ENCODE data around the gene NOL3.
"Not testable (repeated sequence)": the region's sequence is repeated elsewhere in the genome, so short reads cannot be mapped to it uniquely, and the experiment has no call there.

NOL3 gene

DNA sequence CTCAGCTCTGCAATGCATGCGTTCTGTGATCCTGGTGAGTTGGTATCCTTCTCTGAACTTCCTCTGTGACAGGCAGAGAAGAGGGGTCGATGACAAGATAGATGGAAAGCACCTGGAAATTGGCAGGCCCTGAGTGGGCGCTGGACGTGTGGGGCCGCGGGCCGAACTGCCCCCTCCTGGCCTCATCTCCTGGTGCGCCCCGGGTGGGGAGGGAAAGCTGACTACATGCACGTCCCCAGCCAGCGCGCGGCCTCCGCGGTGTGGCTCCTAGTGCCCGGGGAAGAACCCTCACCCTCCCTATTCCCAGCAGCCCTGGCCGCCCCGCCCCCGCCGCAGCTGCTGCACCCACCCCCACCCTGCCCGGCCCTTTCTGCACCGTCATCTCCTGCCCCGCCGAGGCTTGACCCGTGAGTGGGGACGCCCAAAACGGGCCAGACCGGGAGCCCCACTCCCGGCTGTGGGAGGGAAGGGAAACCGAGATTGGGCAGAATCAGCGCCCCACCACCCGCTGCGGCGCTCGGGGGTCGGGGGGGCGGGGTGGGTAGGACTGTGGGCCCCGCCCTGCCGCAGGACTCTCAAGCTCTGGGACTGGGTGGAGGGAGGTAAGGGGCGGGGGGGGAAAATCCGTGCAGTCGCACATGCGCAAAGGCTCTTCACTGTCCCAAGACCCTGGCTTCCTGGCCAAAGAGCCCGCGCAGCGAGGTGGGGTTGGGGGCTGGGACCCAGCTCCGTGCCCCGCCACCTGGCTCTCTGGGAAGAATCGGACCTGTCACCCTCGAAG, at the start of gene NOL3:
NOL3 (plus strand) TSS at position 371 of the 781 bp plus-strand sequence.
- DNase-seq = no peak

DNA sequence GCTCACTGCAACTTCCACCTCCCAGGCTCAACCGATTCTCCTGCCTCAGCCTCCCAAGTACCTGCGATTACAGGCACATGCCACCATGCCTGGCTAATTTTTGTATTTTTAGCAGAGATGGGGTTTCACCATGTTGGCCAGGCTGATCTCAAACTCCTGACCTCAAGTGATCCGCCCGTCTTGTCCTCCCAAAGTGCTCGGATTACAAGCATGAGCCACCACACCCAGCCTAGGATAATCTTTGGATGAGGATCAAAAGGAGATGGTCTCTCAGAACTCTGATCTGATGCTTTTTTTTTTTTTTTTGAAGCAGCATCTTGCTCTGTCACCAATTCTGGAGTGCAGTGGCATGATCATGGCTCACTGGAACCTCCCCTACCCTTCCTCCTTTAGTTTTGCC, 47.5 kb upstream of the NOL3 start:
- DNase-seq = not testable (repeated sequence)

DNA sequence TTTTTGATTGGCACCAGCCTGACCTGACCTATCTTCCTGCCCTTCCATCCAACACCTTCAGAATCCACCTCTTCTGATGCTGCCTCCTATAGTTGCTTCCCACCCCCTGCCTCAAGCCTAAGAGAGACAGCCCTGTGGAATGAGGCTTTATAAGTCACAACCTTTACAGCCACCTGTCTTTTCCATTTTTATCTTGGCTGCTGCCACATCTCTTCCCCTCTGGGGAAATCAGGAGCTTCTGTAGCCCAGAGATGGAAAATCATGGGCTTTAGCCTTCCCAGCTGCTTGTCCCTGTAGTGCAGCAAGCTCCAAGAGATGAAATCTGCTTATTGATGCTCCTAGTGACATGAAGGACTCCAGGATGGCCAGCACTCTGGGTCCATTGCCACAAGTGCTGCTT, 41.9 kb upstream of the NOL3 start:
- DNase-seq = no peak

DNA sequence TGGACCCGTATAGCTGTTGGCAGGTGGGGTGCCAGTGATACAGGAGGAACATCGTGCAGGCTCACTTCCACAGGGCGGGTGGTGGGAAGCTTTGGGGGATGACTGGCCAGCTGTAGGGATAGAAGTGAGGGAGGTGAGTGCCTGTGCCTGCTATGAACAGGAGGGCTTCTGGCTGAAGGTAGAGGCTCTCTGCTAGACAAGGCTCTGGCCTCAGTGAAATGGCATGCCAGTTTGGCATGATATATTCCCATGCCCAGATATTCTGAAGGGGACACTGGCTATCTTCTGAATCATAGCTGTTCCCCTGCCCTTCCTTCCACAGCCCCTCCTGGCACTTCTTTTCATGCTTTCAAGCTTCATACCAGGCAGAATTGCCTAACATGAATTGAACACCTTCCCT, 41.5 kb upstream of the NOL3 start:
- no peak for DNase-seq

DNA sequence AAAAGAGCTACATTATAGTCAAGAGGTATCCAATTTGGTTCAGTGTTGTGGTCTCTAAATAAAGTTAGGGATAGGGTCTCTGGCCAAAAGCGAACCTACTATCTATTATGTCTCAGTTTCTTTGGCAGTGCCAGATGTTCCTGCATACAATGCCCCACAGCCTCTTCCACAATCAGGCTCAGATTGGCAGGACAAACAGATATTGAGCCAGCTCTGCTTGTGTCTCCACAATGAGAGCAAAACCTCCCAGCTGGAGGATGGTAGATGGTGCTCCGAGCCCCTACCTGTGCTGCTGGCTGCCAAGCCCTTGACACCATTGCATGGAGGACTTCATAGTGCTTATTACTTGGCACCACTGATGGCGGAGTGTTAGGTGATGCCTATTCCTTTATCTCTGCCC, 40.9 kb upstream of the NOL3 start:
- DNase-seq = no peak

DNA sequence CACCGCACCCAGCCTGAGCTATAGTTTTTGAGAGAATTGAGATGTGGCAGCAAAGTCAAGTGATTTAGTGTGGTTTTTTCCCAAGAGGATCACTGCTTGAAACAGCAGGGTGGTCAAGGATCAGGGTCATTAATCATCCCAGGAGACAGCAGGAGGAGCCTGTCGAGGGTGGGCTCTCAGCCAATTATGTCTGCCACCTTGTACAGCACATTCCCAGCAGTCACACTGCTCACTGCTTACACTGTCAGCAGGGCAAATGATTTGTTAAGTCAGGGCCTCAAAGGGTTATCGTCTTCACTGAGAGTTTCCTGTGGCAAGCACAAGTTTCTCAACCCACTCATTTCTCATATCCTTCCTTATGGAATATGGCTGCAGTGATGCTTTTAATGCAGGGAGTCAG, 32.7 kb upstream of the NOL3 start:
- no peak for DNase-seq

DNA sequence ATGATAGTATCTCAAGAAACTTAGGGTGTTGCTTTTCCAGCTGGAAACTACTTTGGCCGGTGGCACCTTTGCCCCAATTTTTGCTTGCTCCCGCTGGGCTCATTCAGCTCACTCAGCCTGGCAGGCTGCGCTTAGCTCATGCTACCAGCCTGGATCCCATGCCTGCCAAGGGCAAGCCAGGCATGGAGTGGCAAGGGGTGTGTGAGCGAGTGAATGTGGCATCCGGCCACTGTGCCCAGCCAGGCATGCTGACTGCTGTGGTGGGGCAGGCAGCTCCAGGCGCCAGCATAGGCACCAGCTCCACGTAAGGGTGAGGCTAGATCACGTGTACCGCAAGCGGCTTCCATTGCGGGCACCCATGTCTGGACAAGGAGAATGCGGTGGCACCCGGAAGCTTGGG, 28.9 kb upstream of the NOL3 start:
- DNase-seq = no peak

DNA sequence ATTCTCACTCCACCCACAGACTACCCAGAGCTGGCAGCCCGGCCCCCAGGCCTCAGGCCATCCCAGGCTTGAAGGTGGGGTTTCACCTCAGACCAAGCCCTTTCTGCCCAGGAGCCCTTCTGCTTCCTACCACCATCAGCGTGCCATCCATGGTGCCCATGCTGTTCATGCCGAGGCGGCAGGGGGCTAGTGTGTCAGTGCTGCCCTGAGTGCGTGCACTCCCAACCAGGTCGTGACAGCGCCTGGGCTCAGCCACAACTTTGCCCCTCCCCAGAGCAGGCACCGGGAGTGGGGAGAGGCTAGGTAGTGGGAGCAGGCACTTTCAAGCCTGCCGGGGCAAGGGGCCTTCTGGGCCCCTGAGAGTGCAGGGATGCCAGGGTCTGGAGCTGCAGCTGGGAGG, 28.0 kb upstream of the NOL3 start:
- DNase-seq = no peak

DNA sequence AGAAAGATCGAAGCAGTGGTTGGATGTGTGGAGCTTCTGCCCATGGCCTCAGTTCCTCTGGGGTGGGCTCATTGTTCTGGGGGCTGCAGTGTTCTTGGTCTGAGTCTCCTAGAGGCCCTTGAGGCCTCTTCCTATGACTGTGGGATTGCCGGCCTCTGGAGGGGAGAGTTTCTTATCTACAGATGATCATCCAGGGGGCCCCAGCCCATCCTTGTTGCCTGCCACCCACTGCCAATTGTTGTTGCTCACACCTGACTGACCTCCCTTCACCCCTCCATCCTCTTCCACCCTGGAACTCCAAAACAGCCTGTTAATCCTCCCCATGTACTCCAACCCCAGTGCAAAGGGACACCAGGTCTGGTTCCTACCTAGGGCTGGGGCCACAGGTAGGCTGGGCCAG, 25.4 kb upstream of the NOL3 start:
- no peak for DNase-seq

DNA sequence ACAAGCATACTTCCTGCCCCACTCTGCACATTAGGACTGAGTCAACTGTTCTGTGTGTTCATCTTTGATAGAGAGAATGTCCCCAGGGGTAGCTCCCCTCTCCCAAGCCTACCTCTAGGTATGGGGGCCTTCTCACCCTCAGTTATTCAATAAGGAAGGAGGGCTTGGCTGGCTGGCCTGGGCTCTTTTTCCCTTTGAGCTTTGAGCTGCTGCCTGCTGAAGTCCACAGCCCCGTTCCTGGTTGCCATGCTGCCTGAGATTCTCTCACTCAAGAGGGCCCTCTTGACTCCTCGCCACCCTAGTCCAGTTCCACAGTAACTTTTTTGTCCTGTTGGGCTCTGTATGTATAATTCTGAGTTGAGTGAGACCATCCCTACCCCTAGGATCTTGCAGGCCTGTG, 24.6 kb upstream of the NOL3 start:
- no peak for DNase-seq

DNA sequence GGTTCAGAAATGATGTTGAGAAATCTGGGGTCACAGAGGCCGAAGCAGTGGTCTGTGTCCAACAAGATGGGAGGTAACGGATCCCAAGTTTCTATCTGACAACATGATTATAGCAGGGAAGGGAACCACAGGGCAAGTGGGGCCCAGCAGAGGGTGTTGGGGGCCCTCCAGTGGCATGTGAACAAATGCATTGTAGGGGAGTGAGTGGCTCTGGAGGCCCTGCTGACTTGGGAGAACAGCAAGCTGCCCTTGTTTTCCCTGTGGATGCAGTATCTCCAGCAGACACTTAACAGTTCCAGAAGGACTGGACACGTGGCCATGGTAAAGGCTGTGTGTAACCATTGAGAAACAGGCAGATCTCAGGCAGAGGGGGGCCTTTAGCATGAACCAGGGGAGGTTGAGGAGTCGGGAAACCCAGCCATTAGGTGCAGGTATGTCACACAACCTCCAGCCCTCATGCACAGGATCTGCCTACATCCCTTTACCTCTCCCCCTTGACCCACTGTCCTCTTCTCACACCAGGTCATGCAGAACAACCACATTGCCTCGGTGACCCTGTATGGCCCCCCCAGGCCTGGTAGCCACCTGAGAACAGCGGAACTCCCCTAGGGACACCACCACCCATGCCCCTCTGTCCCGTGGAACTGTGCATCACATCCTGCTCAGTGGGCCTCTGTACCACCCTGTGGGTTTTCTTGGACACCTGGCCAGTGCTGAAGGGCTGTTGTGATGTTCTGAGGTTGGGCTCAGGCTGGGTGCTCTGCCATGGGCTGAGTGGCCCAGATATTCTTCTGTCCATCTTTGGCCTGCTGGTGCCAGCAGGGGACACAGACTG, 23.6 kb upstream of the NOL3 start:
- no peak for DNase-seq

DNA sequence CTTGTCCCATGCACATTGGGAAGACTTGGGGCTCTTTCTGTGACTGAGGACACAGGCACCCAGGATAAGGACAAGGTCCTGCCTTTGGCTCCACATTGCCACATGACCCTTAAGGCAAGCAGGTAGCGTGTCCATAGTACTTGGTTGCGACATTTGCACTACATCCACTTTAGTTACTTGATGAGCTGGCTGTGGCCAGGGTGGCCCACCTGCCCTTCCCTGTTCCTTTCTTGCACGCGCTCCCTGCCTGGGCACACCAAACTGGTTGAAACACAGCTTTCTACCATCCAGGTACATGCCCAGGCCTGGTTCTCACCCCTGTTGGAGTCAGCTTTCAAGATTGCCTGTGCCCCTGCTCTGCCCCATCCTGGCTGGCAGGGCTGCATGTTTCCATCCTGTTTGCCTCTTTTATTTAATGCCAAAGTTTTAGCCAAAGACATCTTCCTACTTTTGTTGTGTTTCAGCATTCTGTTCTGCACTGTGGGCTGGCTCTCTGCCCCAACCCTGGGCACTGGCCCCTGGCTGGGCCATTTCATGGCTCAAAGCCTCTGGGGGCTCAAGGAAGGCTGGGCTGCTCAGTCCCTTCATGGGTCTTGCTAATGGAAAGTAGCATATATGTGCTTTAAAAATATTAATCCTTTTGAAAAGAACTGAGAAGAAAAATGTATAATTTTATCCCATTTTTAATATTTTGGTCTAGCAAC, 22.7 kb upstream of the NOL3 start:
- no peak for DNase-seq

DNA sequence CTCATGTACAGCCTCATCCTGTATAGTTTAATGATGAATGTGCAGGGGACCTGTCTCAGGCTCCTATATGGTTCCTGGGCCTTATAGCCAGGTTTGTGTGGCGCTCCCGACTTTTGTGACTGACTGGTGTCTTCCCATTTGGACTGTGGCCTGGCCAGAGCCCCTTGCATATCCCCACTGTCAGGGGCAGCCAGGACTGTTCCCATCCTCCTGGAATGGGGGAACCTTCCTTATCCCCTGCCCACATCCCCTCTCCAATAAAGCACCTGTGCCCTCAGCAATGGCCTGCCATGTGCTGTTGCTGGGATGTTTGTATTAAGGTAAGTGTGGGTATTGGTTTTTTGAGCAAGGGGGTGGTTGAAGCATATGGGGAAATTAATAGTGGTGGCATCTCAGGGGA, 22.1 kb upstream of the NOL3 start:
- no peak for DNase-seq

DNA sequence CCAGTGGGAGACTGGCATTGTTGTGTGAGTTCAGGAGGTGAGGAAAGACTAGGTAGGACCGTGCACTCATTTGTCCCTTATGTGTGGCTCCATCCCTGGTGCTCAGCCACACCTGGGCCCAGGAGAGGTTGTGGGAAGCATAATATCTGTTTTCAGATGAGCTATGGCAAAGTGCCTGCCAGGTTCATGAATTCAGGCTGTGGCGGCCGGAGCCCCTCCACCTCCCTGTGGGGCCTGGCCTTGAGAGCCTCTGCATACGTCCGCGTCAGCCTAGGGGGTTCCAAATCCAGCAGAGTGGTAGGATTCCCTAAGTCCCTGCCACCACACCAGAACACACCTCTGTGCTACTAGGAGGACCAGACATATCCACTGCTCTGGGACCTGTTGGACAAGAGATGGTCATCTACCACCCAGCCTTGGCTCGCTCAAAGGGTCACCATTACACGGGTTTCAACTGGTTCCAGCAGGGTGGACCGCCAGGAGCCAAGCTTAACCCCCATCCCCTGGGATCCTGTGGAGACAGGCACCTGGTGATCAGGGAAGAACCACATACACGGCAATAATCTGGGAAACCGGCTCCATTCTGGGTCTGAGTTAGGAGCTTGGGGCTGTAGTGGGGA, 21.6 kb upstream of the NOL3 start:
- no peak for DNase-seq

DNA sequence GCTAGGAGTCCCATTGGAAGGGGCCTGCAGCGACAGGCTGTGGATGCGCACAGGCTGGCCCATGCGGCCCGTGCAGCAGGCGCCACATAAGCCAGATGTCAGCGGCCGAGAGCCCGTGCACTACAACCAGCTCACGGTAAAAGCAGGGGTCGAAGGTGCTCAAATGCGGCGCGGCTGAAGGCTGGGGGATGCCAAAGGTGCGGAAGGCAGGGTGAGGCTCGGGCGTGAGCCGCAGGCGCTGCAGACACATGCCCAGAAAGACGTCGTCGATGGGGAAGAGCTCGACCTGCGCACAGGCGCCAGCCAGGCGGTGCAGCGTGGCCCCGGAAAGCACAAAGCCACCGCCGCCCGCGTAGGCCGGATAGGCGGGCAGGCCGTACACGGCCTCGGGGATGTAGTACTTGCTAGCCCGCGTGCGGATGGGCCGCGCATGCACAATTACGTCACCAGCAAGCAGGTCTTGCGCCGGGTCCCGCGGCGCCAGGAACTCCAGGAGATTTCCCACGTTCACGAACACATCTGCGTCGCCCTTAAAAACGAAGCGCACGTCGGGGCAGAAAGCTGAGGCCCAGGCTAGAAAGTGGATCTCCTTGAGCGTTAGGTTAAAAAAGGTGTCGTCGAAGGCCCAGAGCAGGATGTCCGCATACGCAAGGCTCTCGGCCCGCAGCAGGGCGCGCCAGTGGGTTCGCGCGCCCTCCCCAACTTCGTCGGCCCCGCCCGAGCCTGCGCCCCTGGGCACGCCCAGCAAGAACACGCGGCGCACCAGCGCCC, 20.9 kb upstream of the NOL3 start:
- no peak for DNase-seq

DNA sequence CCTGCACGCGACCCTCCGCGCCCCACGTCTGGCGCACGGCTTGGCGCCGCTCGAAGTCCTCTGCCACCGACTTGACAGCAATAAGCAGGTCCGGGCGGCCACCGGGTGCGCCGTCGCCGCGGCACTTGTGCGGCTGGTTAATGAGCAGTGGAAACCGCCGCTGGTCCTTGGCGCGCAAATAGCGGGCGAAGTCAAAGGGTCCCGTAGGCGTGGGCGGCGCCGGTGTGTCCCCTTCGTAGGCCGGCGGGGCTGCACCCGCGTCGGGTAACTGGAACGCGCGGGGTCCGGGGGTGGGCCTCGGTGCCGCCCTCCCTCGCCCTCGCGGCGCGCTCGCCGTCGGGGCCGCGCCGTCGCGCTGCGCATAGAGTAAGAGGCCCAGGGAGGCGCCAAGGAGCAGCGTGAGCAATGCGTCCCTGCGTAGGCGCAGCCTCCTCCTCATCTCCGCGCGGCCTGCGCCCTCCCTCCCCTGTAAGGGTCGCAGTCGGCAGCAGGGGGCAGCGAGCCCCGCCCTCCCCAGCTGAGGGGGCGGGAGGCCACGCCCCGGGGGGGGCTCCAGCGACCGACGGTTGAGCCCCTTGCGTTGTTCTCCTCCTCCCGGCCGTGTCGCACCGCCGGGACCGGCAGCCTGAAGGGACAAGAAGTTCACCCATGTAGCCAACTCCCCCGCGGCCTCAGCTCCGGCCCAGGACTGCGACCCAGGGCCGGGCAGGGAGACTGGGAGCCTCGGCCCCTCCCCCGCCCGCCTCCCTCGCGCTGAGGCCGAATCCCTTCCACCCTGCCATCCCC, 20.1 kb upstream of the NOL3 start:
- DNase-seq = no peak

DNA sequence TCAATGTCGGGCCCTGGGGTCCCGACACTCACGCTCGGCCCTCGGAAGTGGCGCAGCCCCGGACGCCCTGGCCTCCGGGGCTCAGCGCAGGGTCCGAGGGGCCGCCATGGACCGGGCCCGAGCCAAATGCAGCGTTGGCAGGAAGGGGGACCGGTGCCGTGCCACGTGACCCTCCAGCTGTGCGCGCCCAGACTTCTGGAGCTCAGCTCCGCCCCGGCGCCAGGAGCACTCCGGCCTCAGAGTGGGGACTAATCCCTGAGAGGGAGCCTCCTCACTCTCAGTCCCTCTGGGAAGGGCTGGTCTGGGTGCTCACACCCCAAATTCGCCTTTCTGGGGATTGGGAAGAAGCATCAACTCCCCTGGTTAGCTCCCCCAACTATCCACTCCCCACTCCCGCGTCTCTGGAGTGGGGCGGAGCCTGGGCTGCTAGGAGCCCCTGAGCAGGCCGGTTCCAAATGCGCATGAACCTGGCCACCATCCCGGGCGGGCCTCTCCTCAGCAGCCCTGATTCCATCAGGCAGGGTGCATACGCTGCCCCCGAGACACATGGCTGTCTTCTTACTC, 19.4 kb upstream of the NOL3 start, which contains the start of gene B3GNT9:
B3GNT9 (minus strand) TSS at position 166 of the 564 bp plus-strand sequence. CDS start 513 bp downstream, outside the sequence.
- no peak for DNase-seq

DNA sequence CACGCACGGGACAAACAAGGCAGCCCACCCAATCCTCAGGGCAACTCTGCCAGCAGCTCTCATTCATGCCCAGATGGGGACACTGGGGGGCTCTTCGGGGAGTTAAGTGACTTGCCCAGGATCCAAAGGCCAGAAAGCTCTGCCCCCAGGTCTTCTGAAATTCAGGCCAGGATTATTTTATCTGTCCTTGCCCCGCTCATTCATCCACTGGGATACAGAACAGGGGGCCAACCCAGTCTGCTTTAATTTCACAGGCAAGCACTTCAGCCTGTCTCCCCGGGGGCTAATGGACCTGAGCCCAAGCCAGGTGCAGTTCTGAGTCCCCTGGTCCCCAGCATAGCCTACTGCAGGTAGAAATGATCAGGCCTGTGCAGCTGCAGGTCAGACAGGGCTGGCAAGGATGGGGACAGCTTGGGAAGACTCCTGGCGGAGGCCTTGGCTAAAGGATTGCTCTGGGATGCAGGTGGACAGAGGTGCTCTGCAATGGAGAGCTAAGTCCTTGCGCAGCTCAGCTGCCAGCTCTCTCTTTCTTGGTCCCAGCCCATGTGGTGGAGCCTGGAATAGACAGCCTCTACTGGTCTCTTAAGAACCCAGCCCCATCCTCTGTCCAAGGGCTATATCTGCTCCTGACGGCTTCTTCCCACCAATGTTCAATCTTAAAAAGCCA, 18.8 kb upstream of the NOL3 start:
- DNase-seq = no peak

DNA sequence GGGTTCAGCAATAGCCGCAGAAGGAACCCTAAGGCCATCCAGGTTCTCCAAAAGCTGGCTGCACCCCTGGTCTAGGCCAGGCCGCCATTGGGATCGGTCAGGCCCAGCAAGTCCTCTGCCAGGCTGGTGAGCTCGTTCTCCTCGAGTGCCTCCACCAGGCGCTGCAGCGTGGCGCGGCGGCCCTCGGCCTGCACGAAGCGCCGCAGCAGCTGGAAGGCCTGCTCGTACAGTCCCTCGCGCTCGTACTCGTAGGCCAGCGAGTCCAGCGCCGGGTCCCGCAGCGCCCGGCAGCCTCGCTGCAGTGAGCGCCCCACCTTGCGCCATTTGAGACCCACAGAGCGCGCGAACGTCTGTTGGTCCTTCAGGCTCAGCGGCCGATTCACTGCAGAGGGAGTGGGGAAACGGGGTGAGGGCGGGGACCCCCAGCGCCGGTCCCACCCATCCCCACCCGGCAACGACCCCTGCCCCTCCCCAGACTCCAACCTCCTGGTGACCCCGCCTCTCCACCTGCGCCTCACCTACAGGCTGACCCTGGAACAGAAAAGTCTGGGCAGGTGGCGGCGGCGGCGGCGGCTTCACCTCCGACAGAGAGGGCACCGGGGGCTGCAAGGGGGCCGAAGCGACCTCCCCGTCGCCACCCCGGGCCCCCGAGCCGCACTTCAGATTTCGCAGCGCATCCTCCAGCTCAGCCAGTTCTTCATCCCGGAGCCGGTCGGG, 15.6 kb upstream of the NOL3 start:
- no peak for DNase-seq

Data from NCI-H1417 treated with DMSO at 0.1 percent for 48 hours (cell line).